GM12891 (cell line): ENCODE data around the gene BBLN.
A peak's percentile ranks its signal among the peaks of the same experiment; 100 is the strongest.

Experiments
- DNase-seq: peaks from one replicate; pipeline ENCODE4 v3.0.0; 2011; ENCODE audit warnings: low spot score; ENCODE audit not compliant: insufficient read length
- FAIRE-seq: peaks from 2 replicates; lab custom pipeline; 2011; peaks lifted over from hg19 to GRCh38; lab: Jason Lieb, UNC
- PAX5 ChIP-seq: IDR thresholded peaks from 2 replicates; pipeline ENCODE4 v1.6.1; 2011; ENCODE audit warnings: low read length, moderate library complexity, mild to moderate bottlenecking; ENCODE audit not compliant: insufficient read depth, severe bottlenecking
- POLR2A ChIP-seq: IDR thresholded peaks from 2 replicates; pipeline ENCODE4 v1.6.1; 2011; ENCODE audit warnings: low read depth, low read length, control low read depth
- POLR2AphosphoS5 ChIP-seq: IDR thresholded peaks from 2 replicates; pipeline ENCODE4 v1.6.1; 2011; ENCODE audit warnings: low read depth, low read length, control low read depth
- POU2F2 ChIP-seq: IDR thresholded peaks from 2 replicates; pipeline ENCODE4 v1.6.1; 2011; ENCODE audit warnings: low read depth, mild to moderate bottlenecking, control low read depth, low read length, moderate library complexity
- SPI1 ChIP-seq: IDR thresholded peaks from 2 replicates; pipeline ENCODE4 v1.6.1; 2011; ENCODE audit warnings: low read depth, low read length, control low read depth
- TAF1 ChIP-seq: IDR thresholded peaks from 2 replicates; pipeline ENCODE4 v1.6.1; 2011; ENCODE audit warnings: low read depth, low read length, control low read depth

The BBLN gene

DNA sequence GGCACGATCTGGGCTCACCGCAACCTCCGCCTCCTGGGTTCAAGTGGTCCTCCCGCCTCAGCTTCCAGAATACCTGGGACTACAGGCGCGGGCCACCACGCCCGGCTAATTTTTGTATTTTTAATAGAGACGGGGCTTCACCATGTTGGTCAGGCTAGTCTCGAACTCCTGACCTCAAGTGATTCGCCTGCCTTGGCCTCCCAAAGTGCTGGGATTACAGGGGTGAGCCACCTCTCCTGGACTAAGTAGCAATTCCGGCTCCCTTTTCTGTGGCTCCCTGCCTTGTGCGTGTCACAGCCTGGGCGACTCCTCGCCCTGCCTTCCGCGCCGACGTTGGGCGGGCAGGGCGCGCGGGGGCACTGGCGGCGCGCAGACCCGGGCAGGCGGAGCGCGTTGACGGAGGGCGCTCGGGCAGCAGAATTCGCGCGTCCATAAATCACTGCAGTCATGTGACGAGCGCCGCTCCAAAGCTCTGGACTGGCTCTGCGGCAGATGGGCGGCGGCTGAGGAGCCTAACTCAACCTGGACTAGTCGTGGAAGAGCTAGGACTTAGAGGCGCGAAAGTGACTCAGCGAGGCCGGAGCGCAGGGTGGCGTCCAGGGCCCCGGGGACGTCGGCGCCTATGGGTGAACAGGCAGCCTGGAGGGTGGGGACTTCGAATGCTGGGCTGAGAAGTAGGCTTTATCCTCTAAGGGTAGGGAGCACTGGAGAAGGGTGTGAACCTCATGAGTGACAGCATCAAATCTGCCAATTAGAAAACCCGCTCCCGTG is 32.7 kb downstream of the BBLN start:
- no peak for FAIRE-seq
- no peak for TF ChIP-seq POLR2AphosphoS5
- no peak for TF ChIP-seq PAX5
- TF ChIP-seq SPI1 = no peak
- no peak for TF ChIP-seq TAF1
- TF ChIP-seq POLR2A = no peak
- no peak for TF ChIP-seq POU2F2
- DNase-seq = no peak

DNA sequence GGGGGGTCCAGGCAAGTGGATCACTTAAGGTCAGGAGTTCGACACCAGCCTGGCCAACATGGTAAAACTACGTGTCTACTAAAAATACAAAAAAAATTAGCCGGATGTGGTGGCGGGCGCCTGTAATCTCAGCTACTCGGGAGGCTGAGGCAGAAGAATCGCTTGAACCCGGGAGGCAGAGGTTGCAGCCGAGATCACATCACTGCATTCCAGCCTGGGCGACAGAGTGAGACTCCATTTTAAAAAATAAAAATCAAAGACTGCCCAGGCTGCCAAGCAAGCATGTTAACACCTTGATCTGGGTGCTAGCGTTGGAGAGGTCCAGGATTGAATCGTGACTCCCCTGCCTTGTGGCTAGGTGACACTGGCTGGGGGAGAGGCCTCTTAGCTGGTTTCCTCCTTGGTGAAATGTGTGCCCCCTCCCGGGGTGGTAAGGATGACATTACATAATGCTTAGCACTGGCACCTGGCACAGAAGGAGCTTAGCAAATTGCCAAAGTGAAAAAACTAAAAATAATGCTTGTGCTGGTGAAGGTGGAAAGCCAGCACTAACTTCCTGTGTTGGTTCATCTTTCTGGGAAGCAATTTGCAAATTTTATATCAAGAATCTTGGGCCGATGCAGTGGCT is 33.5 kb downstream of the BBLN start:
- TF ChIP-seq POLR2AphosphoS5 (no peak), PAX5 (no peak), TAF1 (no peak), SPI1 (no peak), POLR2A (no peak), POU2F2 (no peak)
- no peak for DNase-seq
- no peak for FAIRE-seq

DNA sequence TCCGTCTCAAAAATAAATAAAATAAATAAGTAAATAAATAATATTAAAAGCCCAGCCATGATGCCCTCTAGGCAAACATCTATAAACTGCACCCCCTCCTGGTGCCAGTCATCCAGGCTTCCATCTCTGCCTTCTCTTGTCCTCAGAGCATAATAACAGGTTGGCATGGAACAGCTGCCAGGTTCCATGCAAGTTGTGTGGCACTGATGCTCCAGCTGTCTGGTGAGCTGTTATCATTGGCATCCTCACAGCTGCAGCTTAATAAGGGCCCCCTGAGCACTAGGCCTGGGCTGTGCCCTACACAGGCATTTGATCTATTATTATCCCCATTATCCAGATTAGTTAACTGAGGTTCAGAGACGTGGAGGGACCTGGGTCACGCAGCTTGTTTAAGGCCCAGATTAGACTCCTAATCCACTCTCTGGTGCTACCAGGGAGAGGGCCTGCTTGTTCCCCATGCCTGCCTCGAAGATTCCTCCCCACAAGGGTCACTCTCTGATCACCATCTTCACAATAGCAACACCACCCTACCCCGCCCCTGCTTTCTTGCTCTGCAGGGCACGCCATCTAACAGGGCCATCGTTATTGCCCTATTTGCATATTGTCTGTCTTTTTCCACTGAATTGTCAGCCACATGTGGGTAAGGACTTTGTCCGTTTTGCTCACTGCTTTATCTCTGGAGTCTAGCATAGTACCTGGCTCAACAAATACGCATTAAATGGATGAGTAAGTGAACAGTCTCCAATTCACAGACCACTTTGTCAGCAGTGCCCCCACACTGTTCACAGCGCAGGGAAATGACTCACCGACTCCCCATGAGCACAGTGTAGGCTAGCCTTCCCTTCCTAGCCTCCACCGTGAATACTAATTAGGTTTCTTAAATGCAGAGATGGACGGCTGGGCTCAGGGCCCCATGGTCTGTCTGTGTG is 41.6 kb downstream of the BBLN start:
- FAIRE-seq (no peak), DNase-seq (no peak)
- TF ChIP-seq PAX5 (no peak), POLR2AphosphoS5 (no peak), POLR2A (no peak), POU2F2 (no peak), TAF1 (no peak)

DNA sequence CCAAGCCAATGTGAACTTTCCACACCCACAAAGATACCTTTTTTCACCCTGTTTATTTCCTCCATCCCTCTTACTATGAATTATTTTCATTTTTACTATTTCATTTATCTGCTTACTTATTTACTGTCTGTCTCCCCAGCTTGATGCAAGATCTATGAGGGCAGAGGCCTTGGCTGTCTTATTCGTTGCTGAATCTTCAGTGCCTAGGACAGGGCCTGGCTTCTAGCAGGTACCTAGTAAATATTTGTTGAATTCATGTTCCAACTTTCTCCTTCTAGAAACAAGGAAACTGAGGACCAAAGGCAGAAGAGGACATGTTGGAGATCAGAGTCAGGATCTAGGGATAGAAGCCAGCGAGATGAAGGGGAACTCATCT is 42.6 kb downstream of the BBLN start:
- TF ChIP-seq SPI1 = no peak
- no peak for TF ChIP-seq POU2F2
- no peak for TF ChIP-seq PAX5
- TF ChIP-seq POLR2AphosphoS5 = no peak
- no peak for TF ChIP-seq POLR2A
- no peak for TF ChIP-seq TAF1
- DNase-seq (no peak), FAIRE-seq (no peak)

DNA sequence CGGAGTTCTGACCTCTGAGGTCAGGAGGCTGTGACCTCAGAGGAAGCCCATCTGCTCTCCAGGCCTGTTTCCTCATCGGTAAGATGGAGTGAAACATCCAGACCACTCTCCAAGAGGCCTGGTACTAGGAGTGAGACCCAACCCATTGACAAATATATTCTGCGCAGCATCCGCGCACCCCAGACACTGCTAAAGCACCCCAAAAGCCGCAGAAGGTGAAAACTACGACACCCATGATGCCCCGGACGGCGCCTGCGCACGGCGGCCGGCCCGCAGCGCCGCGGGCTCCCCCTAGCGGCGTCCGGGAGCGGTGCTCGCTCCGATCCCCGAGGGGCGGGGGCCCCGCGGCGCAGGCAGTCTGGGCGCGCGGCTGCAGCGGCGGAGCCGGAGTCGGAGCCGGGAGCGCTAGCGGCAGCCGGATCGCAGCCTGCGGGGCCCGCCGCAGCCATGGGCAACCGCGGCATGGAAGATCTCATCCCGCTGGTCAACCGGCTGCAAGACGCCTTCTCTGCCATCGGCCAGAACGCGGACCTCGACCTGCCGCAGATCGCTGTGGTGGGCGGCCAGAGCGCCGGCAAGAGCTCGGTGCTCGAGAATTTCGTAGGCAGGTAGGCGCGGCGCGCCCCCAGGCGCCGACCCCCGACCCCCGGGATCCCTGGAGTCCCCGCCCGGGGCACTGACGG is 43.1 kb downstream of the BBLN start, which contains the start of gene DNM1:
Gene DNM1, plus strand, starts transcription at position 356 of the 683 bp plus-strand sequence. Its CDS starts 92 bp downstream, at position 448.
- FAIRE-seq = peak; percentile 88
- TF ChIP-seq SPI1 (no peak), POLR2A (no peak), PAX5 (no peak), POU2F2 (no peak), POLR2AphosphoS5 (no peak), TAF1 (no peak)
- peak; percentile 99 for DNase-seq

DNA sequence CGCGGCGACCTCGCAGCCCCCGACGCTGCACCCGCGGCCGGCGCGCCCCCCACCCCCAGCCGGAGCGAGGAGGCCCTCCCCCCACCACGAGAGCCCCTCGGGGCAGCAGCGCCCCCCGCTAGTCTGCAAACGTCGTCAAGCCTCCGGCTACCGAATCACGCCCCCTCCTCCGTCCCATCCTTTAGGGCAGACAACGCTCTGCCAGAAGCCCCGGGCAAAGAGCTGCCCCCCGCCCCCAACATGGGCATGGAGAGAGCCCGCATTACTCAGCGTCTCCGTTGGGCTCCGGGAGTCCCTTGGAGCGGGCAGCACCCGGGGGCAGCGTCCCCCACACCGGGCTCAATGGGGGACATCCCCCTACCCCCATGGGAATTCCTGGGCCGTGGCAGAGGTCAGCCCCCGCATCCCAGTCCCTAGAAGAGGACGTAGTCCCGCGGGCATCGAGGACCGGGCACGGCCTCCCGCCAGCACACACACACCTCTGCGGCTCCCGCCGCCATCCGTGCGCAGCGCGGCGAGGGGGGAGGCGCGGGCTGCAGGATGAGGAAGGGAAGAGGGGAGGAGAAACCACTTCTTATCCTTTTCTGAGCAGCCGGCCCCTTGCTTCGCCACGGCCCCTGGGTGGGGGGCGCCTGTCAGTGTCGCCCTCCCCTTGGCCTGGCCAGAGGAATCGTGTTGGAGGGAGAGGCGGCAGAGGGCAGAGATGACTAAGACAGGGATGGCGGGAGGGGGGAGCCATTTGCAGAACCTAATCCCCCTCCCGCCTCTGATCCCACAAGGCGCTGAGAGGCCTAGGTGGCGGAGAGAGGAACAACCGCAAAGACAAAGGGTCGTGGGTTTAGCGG is 43.9 kb downstream of the BBLN start:
- TF ChIP-seq SPI1 (no peak), TAF1 (no peak), POLR2AphosphoS5 (no peak), PAX5 (no peak), POLR2A (no peak), POU2F2 (no peak)
- DNase-seq (no peak), FAIRE-seq (no peak)

DNA sequence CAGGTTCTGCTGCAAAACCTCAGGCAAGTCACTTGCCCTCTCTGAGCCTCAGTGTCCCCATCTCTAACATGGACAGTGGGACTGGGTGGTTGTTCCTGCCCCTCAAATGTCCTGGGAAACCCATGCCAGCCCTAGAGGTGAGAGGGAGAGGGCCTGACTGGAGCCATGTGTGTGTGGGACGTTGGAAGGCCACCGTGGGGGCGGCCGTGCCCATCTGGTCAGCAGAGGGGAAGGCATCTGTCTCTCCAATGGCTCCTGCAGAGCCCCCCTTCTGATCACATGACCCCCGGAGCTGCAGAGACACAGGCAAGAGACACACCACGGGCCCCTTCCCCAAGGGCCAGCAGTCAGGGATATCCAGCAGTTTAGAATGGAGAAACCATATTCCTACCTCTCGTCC is 44.8 kb downstream of the BBLN start:
- TF ChIP-seq SPI1 (no peak), POLR2AphosphoS5 (no peak), POU2F2 (no peak), PAX5 (no peak), TAF1 (no peak), POLR2A (no peak)
- no peak for DNase-seq
- no peak for FAIRE-seq

DNA sequence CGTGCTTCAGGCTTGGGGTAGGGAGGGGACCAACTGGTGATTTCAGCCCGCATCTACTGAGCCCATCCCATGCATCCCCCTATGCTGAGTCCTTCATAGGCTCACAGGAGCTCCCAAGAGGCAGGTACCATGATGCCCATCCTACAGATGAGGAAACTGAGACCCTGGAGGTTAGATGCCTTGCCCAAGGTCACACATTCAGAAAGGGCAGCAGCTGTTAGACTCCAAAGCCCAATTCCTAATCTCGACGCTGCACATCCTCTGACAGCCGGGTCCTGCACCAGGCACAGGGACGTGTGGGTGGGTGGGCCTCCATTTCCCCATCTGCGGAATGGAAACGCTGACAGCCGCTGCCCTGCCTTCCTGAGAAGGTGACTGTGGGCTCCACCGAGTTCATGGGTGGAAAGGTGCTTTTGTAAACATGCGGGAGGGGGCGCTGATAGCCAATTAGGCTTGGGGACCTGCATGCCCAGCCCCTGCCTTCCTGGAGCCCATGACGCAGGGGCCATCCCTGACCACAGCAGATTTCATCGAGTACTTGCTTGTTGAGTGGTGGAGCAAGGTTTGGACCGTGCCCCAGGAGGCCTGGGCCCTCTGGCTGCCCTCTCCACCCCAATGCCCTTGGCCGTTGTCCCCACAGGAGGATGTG is 45.4 kb downstream of the BBLN start:
- TF ChIP-seq SPI1 = no peak
- no peak for TF ChIP-seq POLR2AphosphoS5
- no peak for TF ChIP-seq TAF1
- no peak for TF ChIP-seq POU2F2
- FAIRE-seq = no peak
- DNase-seq = no peak
